ENCODE measurements around the gene GNG13. TPM values are rescaled to one million over a fixed set of nuclear protein-coding genes. Genes with fewer than 3 reads are reported as not detected.

Gene GNG13
- total and polyA plus RNA-seq, 9 of the 15 experiments (the other 6 are each of a cell fraction or from before 2014, with no cell fraction given): not detected

DNA sequence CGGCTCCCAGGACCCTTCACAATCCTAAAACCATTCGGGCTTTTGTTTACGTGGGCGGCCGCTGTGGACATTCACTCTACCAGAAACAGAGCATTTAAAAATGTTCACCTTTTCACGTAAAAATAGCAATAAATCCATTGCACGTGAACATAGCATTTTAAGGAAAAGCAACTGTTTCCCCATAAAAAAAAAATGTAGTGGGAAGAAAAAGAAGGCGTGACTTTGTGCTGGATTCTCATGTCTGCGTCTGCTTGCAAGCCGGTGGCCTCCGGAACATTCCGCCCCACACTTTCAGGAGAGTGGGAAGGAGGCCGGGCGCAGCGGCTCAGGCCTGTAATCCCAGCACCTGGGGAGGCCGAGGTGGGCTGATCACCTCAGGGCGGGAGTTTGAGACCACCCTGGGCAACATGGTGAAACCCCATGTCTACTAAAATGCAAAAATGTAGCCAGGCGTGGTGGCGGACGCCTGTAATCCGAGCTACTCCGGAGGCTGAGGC lies 13.4 kb upstream of the GNG13 start (continued):
- TF ChIP-seq, protein P1, sequence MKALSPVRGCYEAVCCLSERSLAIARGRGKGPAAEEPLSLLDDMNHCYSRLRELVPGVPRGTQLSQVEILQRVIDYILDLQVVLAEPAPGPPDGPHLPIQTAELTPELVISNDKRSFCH (CRISPR knock-in tag; IDR thresholded peaks at IDR 0.05): no peak
- TF ChIP-seq, protein P1 (tag; IDR thresholded peaks at IDR 0.05): no peak

GRCh38 chr16:813204-813915 lies 12.8 kb upstream of the GNG13 start:
- POLR2A ChIA-PET: no interaction called here
- intact Hi-C loops (cut with micrococcal nuclease) (loop anchor here (2.0 kb wide), 1 partner anchor 241 kb away; no protein-coding TSS in a partner anchor), in situ Hi-C loops (cut with MboI) (loop anchor here (5.0 kb wide), 1 partner anchor 234 kb away; no protein-coding TSS in a partner anchor)
- DNase-seq (ENCODE audit: extremely low read depth in 1 of 4, low spot score in 3 of 4) (peak; percentile 64 to 88 (median 84)), ATAC-seq (peak; percentile 95), FAIRE-seq (peak; percentile 11)
- H3K36me3 ChIP-seq (ENCODE audit: control insufficient read depth, insufficient read depth, low read length): no peaks in the 10 kb centered on the region
- BruUV-seq (replicated peaks): no TSS peak
- H3K79me2 ChIP-seq (ENCODE audit: control insufficient read depth, insufficient read depth, low read length): no peaks in the 10 kb centered on the region; the same call in 2 of the 3 replicates
- no peaks in the 10 kb centered on the region for H4K20me1 ChIP-seq (replicated peaks; ENCODE audit: control insufficient read depth, insufficient read depth, low read length)
- CTCF ChIA-PET (ENCODE audit: low intra/inter-chr PET ratio): interaction anchor here (0.6 to 1.7 kb wide), 5 partner anchors 67 to 381 kb away, joined by 3 to 6 read pairs (median 4); no protein-coding TSS in a partner anchor
- no peak overlapping the region for H3K4me3 ChIP-seq
- no peak overlapping the region for H3K4me2 ChIP-seq (ENCODE audit: insufficient read depth, low read length)
- H3K9me3 ChIP-seq (replicated peaks; ENCODE audit: control insufficient read depth, insufficient read depth, low read depth, low read length): no peaks in the 10 kb centered on the region
- H3K9me1 ChIP-seq (ENCODE audit: control insufficient read depth, insufficient read depth, low read length): no peaks in the 10 kb centered on the region
- H3K9ac ChIP-seq (ENCODE audit: insufficient read depth in 1 of 2, low read depth in 2 of 2, low read length in 2 of 2): no peak overlapping the region
- no peak overlapping the region for H3K27ac ChIP-seq (ENCODE audit: extremely low read depth, low read depth, low read length)
- peaks cover 29 to 71% of the 10 kb centered on the region in 2 experiments for H3K27me3 ChIP-seq (ENCODE audit: control insufficient read depth in 2 of 2, insufficient read depth in 2 of 2, low read length in 2 of 2)
- H2AFZ ChIP-seq (ENCODE audit: low read depth, low read length): no peak overlapping the region
- WGBS (ENCODE audit: insufficient coverage, low coverage, missing lambda C conversion rate): 21% methylated on average over 51 of the region's 67 CpGs
- peaks cover 3 to 47% of the 10 kb centered on the region in 2 experiments; a peak in 4 of 5 replicates for H3K4me1 ChIP-seq (replicated peaks in 1 of 2; ENCODE audit: control insufficient read depth in 2 of 2, insufficient read depth in 2 of 2, low read length in 2 of 2)
- 0 out of 2 replicates have a peak, but pooled peaks have one; percentile 28 for TF ChIP-seq CXXC5 (CRISPR knock-in tag; IDR thresholded peaks at IDR 0.05)
- TF ChIP-seq CAMTA2 (CRISPR knock-in tag; conservative IDR thresholded peaks at IDR 0.05): no peak
- peak; percentile 36; the same call in 1 of the 2 replicates for TF ChIP-seq TFAP4 (CRISPR knock-in tag; IDR thresholded peaks at IDR 0.05; ENCODE audit: borderline replicate concordance)
- TF ChIP-seq, protein P2, sequence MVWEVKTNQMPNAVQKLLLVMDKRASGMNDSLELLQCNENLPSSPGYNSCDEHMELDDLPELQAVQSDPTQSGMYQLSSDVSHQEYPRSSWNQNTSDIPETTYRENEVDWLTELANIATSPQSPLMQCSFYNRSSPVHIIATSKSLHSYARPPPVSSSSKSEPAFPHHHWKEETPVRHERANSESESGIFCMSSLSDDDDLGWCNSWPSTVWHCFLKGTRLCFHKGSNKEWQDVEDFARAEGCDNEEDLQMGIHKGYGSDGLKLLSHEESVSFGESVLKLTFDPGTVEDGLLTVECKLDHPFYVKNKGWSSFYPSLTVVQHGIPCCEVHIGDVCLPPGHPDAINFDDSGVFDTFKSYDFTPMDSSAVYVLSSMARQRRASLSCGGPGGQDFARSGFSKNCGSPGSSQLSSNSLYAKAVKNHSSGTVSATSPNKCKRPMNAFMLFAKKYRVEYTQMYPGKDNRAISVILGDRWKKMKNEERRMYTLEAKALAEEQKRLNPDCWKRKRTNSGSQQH (CRISPR knock-in tag; IDR thresholded peaks at IDR 0.05): no peak
- no peak for TF ChIP-seq SOX6 (IDR thresholded peaks at IDR 0.05)
- TF ChIP-seq ZBTB7A (IDR thresholded peaks at IDR 0.05; ENCODE audit: borderline replicate concordance, control insufficient read depth, low read depth, low read length): peak; percentile 89
- TF ChIP-seq, protein P3, sequence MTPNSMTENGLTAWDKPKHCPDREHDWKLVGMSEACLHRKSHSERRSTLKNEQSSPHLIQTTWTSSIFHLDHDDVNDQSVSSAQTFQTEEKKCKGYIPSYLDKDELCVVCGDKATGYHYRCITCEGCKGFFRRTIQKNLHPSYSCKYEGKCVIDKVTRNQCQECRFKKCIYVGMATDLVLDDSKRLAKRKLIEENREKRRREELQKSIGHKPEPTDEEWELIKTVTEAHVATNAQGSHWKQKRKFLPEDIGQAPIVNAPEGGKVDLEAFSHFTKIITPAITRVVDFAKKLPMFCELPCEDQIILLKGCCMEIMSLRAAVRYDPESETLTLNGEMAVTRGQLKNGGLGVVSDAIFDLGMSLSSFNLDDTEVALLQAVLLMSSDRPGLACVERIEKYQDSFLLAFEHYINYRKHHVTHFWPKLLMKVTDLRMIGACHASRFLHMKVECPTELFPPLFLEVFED (CRISPR knock-in tag; conservative IDR thresholded peaks at IDR 0.05): no peak
- no peak for TF ChIP-seq ZC3H11A (IDR thresholded peaks at IDR 0.05; ENCODE audit: low read depth, low read length)

Data from K562 (cell line).